HG03460 (cell line): ENCODE data around the gene SARS1.

ENCODE experiments used
- ATAC-seq: cut with Tn5 transposase; IDR thresholded peaks from one replicate; pipeline ENCODE4 v1.9.1; 2021; ENCODE audit not compliant: unreplicated experiment

Gene SARS1

GRCh38 chr1:109248797-109249629 is 35.3 kb downstream of the SARS1 start, which contains the start of gene CELSR2:
Gene CELSR2 (plus strand): TSS chr1:109249539. CDS start chr1:109250080, 541 bp downstream.
- peak; percentile 85 for ATAC-seq

DNA sequence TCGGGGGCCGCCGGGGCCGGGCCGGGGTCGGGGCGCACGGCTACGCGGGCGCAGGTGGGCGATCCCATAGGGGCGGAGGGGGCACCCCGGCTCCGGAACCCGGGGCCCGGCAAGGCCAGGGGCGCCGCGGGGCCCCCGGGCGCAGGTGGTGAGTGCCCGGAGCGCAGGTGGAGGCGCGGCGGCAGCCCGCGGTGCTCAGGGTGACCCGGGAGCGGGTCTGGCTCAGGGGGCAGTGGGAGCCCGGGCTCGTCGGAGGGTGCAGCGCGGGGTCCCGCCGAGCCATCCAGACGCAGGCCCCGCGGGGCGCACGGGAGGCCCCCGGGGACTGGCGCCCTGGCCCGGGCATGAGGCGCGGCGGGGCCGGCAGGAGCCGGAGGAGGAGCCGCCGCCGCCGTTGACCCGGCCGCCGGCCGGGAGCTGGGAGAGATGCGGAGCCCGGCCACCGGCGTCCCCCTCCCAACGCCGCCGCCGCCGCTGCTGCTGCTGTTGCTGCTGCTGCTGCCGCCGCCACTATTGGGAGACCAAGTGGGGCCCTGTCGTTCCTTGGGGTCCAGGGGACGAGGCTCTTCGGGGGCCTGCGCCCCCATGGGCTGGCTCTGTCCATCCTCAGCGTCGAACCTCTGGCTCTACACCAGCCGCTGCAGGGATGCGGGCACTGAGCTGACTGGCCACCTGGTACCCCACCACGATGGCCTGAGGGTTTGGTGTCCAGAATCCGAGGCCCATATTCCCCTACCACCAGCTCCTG is 36.1 kb downstream of the SARS1 start:
- ATAC-seq, result peak; percentile 28

DNA sequence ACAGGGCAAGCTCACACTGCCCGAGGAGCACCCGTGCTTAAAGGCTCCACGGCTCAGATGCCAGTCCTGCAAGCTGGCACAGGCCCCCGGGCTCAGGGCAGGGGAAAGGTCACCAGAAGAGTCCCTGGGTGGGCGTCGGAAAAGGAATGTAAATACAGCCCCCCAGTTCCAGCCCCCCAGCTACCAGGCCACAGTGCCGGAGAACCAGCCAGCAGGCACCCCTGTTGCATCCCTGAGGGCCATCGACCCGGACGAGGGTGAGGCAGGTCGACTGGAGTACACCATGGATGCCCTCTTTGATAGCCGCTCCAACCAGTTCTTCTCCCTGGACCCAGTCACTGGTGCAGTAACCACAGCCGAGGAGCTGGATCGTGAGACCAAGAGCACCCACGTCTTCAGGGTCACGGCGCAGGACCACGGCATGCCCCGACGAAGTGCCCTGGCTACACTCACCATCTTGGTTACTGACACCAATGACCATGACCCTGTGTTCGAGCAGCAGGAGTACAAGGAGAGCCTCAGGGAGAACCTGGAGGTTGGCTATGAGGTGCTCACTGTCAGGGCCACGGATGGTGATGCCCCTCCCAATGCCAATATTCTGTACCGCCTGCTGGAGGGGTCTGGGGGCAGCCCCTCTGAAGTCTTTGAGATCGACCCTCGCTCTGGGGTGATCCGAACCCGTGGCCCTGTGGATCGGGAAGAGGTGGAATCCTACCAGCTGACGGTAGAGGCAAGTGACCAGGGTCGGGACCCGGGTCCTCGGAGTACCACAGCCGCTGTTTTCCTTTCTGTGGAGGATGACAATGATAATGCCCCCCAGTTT is 36.9 kb downstream of the SARS1 start:
- ATAC-seq, result no peak

DNA sequence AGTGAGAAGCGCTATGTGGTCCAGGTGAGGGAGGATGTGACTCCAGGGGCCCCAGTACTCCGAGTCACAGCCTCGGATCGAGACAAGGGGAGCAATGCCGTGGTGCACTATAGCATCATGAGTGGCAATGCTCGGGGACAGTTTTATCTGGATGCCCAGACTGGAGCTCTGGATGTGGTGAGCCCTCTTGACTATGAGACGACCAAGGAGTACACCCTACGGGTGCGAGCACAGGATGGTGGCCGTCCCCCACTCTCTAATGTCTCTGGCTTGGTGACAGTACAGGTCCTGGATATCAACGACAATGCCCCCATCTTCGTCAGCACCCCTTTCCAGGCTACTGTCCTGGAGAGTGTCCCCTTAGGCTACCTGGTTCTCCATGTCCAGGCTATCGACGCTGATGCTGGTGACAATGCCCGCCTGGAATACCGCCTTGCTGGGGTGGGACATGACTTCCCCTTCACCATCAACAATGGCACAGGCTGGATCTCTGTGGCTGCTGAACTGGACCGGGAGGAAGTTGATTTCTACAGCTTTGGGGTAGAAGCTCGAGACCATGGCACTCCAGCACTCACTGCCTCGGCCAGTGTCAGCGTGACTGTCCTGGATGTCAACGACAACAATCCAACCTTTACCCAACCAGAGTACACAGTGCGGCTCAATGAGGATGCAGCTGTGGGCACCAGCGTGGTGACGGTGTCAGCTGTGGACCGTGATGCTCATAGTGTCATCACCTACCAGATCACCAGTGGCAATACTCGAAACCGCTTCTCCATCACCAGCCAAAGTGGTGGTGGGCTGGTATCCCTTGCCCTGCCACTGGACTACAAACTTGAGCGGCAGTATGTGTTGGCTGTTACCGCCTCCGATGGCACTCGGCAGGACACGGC is 37.8 kb downstream of the SARS1 start:
- no peak for ATAC-seq

- no peak for ATAC-seq
Observed at GRCh38 chr1:109252167-109252892, 38.6 kb downstream of the SARS1 start.

DNA sequence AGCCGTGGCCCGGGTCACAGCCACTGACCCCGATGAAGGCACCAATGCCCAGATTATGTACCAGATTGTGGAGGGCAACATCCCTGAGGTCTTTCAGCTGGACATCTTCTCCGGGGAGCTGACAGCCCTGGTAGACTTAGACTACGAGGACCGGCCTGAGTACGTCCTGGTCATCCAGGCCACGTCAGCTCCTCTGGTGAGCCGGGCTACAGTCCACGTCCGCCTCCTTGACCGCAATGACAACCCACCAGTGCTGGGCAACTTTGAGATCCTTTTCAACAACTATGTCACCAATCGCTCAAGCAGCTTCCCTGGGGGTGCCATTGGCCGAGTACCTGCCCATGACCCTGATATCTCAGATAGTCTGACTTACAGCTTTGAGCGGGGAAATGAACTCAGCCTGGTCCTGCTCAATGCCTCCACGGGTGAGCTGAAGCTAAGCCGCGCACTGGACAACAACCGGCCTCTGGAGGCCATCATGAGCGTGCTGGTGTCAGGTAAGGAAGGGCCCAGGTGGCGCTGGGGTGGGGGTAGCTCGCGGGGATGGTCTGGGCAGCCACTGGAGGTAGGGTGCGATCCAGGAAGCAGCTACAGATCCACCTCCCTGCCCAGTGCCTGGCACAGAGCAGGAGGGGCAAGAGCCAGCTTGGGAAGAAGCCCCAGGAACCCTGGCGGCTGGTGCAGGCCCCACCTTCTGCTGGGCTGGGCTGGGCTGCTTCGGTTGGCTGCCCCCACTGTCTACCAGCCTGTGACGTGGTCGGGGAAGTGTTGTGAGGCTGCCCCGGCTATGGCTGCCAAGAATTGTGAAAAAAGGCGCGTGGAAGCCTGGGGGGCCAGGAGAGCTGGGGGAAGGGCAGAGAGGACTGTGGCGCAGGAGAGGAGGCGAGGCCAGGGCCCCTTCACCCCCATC is 39.4 kb downstream of the SARS1 start:
- no peak for ATAC-seq

- ATAC-seq, result no peak
Observed at GRCh38 chr1:109253803-109254620, 40.3 kb downstream of the SARS1 start.

DNA sequence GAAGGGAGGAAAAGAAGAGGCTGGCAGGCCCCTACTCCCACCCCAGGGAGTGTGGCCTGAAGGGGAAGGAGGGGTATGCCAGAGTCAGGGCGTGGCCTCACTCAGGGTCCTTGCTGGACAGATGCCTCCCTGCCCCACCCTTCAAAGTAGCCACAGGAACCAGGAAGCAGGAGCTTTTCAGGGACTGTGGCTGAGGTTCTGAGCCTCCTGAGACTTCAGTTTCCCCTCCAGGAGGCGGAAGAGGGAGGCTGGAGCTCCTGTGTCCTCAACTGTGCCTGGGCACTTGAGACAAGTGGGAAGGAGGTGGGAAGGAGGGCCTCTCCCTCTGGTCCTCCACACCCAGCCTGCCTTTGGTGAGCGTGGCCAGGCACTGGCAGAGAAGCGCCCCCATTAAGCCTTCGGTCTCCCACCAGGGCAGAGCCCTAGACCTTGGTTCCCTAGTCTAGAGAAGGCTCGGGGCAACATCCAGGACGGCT is 40.9 kb downstream of the SARS1 start:
- no peak for ATAC-seq

GRCh38 chr1:109255097-109255651 is 41.5 kb downstream of the SARS1 start:
- no peak for ATAC-seq

- ATAC-seq, result no peak
Observed at GRCh38 chr1:109255678-109256077, 42.0 kb downstream of the SARS1 start.

DNA sequence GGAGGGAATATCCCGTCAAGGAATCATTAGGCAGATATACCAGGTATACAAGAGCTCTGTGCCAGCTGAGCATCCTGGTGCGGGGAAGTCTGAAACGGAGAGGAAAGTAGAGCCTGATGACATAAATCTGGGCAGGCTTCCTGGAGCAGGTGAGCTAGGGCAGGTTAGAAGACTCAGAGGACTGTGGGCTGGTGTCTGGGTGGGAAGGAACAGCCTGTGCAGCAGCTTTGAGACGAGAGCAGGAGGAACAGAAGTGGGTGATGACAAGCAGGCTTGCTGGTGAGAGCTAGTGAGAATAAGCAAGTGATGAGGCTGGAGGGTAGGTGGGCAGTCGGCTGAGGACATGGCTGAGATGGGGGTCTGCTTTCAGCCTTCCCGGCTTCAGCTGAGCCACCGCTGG is 42.4 kb downstream of the SARS1 start:
- no peak for ATAC-seq

- ATAC-seq, result no peak
Observed at GRCh38 chr1:109256971-109257681, 43.4 kb downstream of the SARS1 start.

DNA sequence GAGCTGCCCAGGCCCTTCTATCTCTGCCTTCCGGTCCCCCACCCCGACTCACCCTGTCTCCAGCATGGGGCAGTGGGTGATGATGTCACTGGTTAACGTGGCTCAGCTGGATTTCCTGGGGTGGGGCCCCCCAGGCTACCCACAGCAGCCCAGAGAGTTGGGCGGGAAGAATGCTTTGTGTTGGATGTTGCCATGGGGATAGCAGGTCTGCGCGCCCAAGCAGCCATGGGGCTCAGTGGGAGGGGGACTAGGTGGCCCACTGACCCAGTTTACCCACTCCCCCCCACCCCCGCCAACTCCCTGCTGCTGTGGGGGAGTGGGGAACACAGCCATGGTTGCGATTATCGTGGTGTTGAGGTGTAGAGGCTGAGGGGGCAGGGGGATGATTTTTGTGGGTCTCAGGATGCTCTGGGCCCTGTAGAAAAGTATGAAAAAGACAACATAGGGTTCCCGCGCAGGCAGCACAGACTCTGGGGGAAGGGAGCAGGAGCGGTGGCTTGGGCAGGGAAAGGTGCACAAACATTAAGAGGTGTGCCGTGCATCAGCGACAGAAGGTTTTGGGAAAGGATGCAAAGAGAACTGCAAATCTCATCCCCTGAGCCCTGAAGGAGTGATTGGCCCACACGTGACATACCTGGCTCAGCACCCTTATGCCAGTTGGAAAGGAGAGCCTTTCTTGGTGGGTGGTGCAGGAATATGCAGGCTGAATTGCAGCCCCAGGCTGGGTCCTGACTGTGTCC is 44.1 kb downstream of the SARS1 start:
- no peak for ATAC-seq

- ATAC-seq, result no peak
Observed at GRCh38 chr1:109258481-109259466, 45.1 kb downstream of the SARS1 start.
